AG09309 (cell line): Measurements from ENCODE around the gene DCBLD2.

ENCODE experiments used
- DNase-seq: peaks from one replicate; pipeline ENCODE4 v3.0.0-alpha.2; 2010; ENCODE audit warnings: low read depth
- H3K4me3 ChIP-seq: 2 replicates; pipeline ENCODE4 v1.5.1; 2011; ENCODE audit warnings: mild to moderate bottlenecking, low read depth, low read length, moderate library complexity; ENCODE audit not compliant: control insufficient read depth
- TF ChIP-seq, protein P1 (sequence below): IDR thresholded peaks from 2 replicates; pipeline ENCODE4 v1.5.1; 2011; ENCODE audit warnings: mild to moderate bottlenecking, low read depth, low read length, inconsistent platforms; ENCODE audit not compliant: insufficient read depth, control insufficient read depth; ENCODE audit errors: missing control alignments

DCBLD2 gene

DNA sequence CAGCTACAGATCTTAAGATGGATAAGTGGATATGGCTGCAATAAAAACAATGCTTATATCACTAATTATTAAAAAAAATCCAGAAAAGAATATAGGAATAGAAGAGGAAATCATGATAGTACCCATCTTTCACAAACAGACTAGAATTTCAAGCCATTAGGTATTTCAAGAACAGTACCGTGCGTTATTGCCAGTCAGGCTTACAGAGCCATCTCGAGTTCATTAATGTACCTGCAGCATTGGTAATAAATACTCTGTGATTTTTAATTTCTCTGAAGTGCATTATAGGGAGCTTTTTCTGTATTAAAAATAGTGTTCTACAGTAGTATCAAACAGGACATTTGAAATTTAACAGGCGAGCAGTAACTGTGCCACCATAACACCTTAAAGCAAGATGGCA, 102.7 kb downstream of the DCBLD2 start:
- H3K4me3 ChIP-seq, result no peak overlapping the region
- DNase-seq, result no peak
- TF ChIP-seq, protein P1, sequence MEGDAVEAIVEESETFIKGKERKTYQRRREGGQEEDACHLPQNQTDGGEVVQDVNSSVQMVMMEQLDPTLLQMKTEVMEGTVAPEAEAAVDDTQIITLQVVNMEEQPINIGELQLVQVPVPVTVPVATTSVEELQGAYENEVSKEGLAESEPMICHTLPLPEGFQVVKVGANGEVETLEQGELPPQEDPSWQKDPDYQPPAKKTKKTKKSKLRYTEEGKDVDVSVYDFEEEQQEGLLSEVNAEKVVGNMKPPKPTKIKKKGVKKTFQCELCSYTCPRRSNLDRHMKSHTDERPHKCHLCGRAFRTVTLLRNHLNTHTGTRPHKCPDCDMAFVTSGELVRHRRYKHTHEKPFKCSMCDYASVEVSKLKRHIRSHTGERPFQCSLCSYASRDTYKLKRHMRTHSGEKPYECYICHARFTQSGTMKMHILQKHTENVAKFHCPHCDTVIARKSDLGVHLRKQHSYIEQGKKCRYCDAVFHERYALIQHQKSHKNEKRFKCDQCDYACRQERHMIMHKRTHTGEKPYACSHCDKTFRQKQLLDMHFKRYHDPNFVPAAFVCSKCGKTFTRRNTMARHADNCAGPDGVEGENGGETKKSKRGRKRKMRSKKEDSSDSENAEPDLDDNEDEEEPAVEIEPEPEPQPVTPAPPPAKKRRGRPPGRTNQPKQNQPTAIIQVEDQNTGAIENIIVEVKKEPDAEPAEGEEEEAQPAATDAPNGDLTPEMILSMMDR, result no peak

DNA sequence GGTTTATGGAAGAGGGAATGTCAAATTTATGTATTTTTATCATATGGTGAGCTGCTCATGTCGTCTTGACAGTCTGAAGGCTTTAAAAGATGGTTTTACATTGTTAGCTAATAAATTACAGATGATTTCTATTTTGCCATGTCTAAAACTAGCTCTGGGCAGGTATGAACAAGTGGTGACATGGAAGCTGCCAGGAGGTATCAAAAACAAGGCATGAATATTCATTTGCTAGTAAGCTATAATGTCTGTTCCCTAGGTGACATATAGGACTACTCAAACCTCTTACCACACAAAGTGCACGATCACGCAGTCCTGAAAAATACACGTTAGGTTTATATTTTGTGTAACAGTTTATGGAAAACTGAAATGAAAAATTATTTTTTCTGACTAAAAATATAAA, 103.6 kb downstream of the DCBLD2 start:
- DNase-seq, result no peak
- TF ChIP-seq, protein P1, result no peak
- H3K4me3 ChIP-seq, result no peak overlapping the region

DNA sequence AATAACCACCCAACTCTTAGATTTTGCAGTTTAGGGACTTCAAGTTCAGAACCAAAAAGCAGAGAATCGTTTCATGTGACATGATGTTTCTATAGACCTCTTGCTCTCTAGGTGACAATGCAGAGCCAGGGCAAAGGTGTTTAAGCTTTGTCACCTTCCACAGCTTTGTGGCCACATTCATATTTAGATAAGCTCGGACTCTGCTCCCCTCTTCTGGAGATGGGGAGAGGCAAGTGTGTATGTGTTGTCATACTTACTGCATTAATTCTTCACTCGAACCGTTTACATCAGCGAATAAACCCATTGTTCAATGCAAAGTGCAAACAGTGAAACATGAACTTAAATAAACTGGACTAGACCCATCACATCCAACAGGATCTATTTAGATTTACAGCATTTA, 105.2 kb downstream of the DCBLD2 start:
- DNase-seq, result no peak
- no peak overlapping the region for H3K4me3 ChIP-seq
- TF ChIP-seq, protein P1, result no peak

DNA sequence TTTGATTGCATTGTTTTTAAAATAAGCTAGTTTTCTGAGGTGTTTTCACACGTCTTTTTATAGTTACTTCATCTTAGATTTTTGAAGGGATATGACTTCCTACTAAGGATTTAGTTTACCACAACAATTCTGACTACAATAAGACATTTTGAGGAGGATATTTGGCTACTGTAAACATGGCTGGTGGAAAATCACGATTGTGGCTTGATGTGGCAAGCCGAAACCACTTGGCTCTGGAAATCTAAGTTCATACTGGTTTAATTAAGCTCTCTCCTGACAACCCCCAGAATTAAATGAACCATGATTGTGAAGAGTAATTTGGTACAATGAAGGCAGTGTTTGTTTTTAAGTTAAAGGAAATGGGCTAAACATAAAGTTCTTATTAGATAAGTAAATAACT, 107.5 kb downstream of the DCBLD2 start:
- no peak for DNase-seq
- no peak overlapping the region for H3K4me3 ChIP-seq
- TF ChIP-seq, protein P1, result no peak

DNA sequence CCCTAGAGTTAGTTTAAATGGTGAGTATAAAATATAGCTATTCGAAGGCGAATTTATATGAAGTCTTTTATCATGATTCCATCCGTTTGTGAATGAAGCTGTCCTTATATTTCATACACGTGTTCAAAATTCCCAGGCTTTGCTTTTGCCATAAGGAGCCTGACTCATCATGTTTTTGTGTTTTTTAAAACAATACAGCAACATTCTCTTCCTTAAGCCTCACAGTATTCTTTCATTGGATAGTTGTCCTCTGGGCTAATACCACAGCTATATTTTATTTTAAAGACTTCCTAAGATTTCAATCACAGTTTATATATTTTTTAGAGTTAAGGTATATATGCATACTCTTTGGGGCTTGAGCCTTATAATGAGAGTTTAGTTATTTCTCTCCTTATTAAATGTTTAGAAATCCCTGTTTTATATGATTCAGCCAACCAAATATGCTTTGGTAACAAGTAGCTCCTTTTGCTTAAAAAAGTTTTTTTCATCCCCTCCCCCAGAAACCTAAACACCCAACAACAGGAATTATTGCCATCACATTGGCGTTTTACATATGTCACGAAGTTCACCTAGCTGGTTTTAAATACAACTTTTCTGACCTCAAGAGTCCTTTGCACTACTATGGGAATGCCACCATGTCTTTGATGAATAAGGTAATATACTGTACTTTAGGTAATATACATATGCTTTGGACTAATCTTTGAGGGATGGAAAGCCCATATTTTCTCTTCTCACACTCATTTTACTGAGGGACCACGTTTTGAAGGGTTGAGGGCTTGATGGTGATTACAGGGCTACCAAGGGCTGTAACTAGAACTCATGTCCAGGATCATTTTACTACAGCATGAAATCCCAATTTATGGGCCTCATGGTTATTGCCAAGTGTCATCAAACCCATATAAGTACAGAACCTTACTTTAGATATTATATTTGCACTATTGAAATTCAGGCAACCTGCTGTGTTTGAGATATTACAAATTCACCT, 109.9 kb downstream of the DCBLD2 start:
- TF ChIP-seq, protein P1, result no peak
- DNase-seq, result no peak
- H3K4me3 ChIP-seq, result no peak overlapping the region

DNA sequence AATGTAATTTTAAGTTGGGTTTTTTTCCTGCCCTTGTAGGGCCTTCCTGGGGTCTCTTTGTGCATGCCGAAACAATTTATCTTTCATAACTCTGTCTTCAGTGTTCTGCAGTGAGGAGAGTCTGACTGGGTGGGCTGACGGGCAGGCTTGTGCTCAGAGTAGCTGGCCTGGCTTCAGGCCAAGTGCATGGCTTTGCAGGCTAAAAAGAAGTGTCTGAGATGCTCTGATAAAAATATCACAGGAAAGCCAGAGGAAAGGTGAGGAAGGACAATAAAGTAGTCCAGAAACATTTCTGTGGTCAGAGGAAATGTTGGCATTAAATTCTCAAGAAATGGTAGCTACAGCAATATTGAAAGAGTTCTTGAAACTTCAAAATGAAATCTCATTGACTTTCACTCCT, 112.8 kb downstream of the DCBLD2 start:
- TF ChIP-seq, protein P1, result no peak
- H3K4me3 ChIP-seq, result no peak overlapping the region
- DNase-seq, result no peak
